Measurements from ENCODE around the gene HS2ST1.

- TF ChIP-seq CTCF (IDR thresholded peaks at IDR 0.05): no peak
- TF ChIP-seq POLR2A (IDR thresholded peaks at IDR 0.05): no peak
Observed at GRCh38 chr1:87053446-87053845, 139.0 kb downstream of the HS2ST1 start.
